Measurements from ENCODE around the gene FAM83C.
A peak's percentile ranks its signal among the peaks of the same experiment; 100 is the strongest.

The FAM83C gene

DNA sequence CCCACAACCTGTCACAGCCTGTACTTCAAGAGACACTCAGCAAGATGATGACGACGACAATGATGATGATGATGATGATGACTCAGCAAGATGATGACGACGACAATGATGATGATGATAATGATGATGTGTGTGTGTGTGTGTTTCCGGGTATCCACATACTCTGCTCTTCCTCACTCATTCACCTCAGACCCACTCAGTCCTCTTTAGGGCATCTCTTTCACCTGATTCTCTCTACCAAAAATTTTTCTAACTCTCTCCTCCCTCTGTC, 6.5 kb downstream of the FAM83C start:
- H3K4me1 ChIP-seq (ENCODE audit: insufficient read depth, insufficient read length): peaks cover 2% of the 10 kb centered on the region
- no peaks in the 10 kb centered on the region for H3K27me3 ChIP-seq (ENCODE audit: insufficient read depth, insufficient read length)
- no peaks in the 10 kb centered on the region for H3K9me3 ChIP-seq (ENCODE audit: insufficient read depth, low read length)
- no peak for DNase-seq (ENCODE audit: low read depth, low spot score)
- no peak for TF ChIP-seq SUZ12 (IDR thresholded peaks at IDR 0.05; ENCODE audit: extremely low read depth, insufficient read depth, insufficient read length)
- peaks cover 28% of the 10 kb centered on the region for H3K36me3 ChIP-seq (ENCODE audit: insufficient read depth, insufficient read length, low read length)
- H3K9ac ChIP-seq (ENCODE audit: insufficient read length, low read depth): peak overlapping the region; percentile 99
- H3K4me3 ChIP-seq (ENCODE audit: insufficient read length, low read depth): peak overlapping the region; percentile 95

- Histone ChIP-seq H3K36me3 (ENCODE audit: insufficient read depth, insufficient read length, low read length) (peaks cover 34% of the 10 kb centered on the region), H3K4me3 (ENCODE audit: insufficient read length, low read depth) (peak overlapping the region; percentile 95), H3K9me3 (ENCODE audit: insufficient read depth, low read length) (no peaks in the 10 kb centered on the region), H3K27me3 (ENCODE audit: insufficient read depth, insufficient read length) (no peaks in the 10 kb centered on the region), H3K4me1 (ENCODE audit: insufficient read depth, insufficient read length) (peaks cover 2% of the 10 kb centered on the region), H3K9ac (ENCODE audit: insufficient read length, low read depth) (peak overlapping the region; percentile 99)
- TF ChIP-seq SUZ12 (IDR thresholded peaks at IDR 0.05; ENCODE audit: extremely low read depth, insufficient read depth, insufficient read length): no peak
- no peak for TF ChIP-seq YY1 (IDR thresholded peaks at IDR 0.05; ENCODE audit: insufficient read depth, insufficient read length)
- no peak for TF ChIP-seq ZNF274 (IDR thresholded peaks at IDR 0.05; ENCODE audit: low read depth, low read length)
- DNase-seq (ENCODE audit: low read depth, low spot score): no peak
These were observed 7.0 kb downstream of the FAM83C start for GRCh38 chr20:35284992-35285805.

DNA sequence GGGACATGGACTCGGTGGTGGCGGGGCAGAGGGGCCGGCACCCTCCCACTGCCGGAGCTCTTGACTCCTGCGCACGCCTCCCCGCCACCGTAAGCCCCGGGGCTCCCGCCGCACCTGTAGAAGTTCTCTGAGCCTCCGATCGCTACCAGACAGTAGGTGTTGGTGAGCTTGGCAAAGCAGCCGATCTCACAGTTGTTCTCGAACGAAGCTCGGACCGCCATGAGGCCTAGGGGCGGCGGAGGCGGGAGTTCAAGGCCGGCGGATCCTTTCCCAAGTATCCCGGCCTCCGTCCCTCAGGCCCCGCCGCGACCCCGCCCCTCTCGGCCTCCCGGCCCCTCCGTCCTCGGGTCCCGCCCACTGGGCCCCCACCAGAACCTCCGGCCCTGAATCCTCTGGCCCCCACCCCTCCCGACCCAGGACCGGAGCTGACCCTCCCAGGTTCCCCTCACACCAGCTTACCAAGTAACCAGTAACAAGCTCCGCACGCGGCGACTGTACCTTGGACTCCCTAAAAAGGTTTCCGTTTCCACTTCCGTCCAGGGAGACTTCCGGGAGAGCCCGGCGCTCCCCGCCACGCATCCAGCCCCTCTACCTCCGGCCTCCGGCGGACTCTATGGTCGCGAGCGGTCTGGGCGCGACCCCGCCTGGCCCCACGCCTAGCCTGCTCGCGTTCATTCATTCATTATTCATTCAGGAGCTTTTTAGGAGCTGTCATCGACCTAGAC, 7.8 kb downstream of the FAM83C start, which contains the start of gene EIF6:
EIF6 (minus strand) TSS at position 506 of the 725 bp plus-strand sequence; CDS start at position 221, 285 bp downstream.
- Histone ChIP-seq H3K27me3 (ENCODE audit: insufficient read depth, insufficient read length) (no peaks in the 10 kb centered on the region), H3K4me3 (ENCODE audit: insufficient read length, low read depth) (peak within 1 kb of the TSS; percentile 95), H3K36me3 (ENCODE audit: insufficient read depth, insufficient read length, low read length) (peaks cover 42% of the 10 kb centered on the region), H3K9ac (ENCODE audit: insufficient read length, low read depth) (peak within 1 kb of the TSS; percentile 99), H3K9me3 (ENCODE audit: insufficient read depth, low read length) (no peaks in the 10 kb centered on the region), H3K4me1 (ENCODE audit: insufficient read depth, insufficient read length) (peaks cover 4% of the 10 kb centered on the region)
- no peak for TF ChIP-seq YY1 (IDR thresholded peaks at IDR 0.05; ENCODE audit: insufficient read depth, insufficient read length)
- no peak for TF ChIP-seq SUZ12 (IDR thresholded peaks at IDR 0.05; ENCODE audit: extremely low read depth, insufficient read depth, insufficient read length)
- no peak for TF ChIP-seq ZNF274 (IDR thresholded peaks at IDR 0.05; ENCODE audit: low read depth, low read length)
- DNase-seq (ENCODE audit: low read depth, low spot score): peak; percentile 88

- H3K36me3 ChIP-seq (ENCODE audit: insufficient read depth, insufficient read length, low read length): peaks cover 49% of the 10 kb centered on the region
- H3K9ac ChIP-seq (ENCODE audit: insufficient read length, low read depth): peak overlapping the region; percentile 99
- no peaks in the 10 kb centered on the region for H3K27me3 ChIP-seq (ENCODE audit: insufficient read depth, insufficient read length)
- no peaks in the 10 kb centered on the region for H3K9me3 ChIP-seq (ENCODE audit: insufficient read depth, low read length)
- no peak for DNase-seq (ENCODE audit: low read depth, low spot score)
- TF ChIP-seq SUZ12 (IDR thresholded peaks at IDR 0.05; ENCODE audit: extremely low read depth, insufficient read depth, insufficient read length): no peak
- no peak for TF ChIP-seq ZNF274 (IDR thresholded peaks at IDR 0.05; ENCODE audit: low read depth, low read length)
- no peak for TF ChIP-seq YY1 (IDR thresholded peaks at IDR 0.05; ENCODE audit: insufficient read depth, insufficient read length)
- peak overlapping the region; percentile 95 for H3K4me3 ChIP-seq (ENCODE audit: insufficient read length, low read depth)
- H3K4me1 ChIP-seq (ENCODE audit: insufficient read depth, insufficient read length): peaks cover 3% of the 10 kb centered on the region
These were observed 8.6 kb downstream of the FAM83C start for GRCh38 chr20:35283441-35284266.

GRCh38 chr20:35281506-35282101, 10.6 kb downstream of the FAM83C start:
- Histone ChIP-seq H3K9me3 (ENCODE audit: insufficient read depth, low read length) (no peaks in the 10 kb centered on the region), H3K36me3 (ENCODE audit: insufficient read depth, insufficient read length, low read length) (peaks cover 61% of the 10 kb centered on the region)
- TF ChIP-seq SUZ12 (IDR thresholded peaks at IDR 0.05; ENCODE audit: extremely low read depth, insufficient read depth, insufficient read length): no peak
- TF ChIP-seq YY1 (IDR thresholded peaks at IDR 0.05; ENCODE audit: insufficient read depth, insufficient read length): no peak
- no peak for TF ChIP-seq ZNF274 (IDR thresholded peaks at IDR 0.05; ENCODE audit: low read depth, low read length)

DNA sequence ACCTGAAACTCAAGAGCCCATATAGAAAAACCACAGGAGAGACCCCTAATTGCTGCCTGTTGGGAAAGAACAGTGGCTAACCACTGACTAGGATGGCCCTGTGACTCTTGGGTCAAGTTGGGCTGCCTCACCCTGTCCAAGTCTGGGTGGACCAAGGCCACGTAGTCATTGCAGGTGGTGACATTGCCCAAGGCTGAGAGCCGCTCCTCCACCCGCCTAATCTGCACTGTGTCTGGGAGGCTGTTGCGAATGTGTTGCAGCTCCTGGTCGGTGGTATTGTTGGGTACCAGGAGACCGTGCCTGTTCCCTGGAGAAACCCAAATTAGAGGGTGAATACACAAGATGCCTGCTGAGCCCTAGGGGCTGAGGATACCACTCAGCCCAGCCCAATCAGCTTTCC, 11.7 kb downstream of the FAM83C start:
- peaks cover 71% of the 10 kb centered on the region for H3K36me3 ChIP-seq (ENCODE audit: insufficient read depth, insufficient read length, low read length)
- DNase-seq (ENCODE audit: low read depth, low spot score): no peak
- H3K9me3 ChIP-seq (ENCODE audit: insufficient read depth, low read length): no peaks in the 10 kb centered on the region
- H3K4me1 ChIP-seq (ENCODE audit: insufficient read depth, insufficient read length): peaks cover 15% of the 10 kb centered on the region
- H3K27me3 ChIP-seq (ENCODE audit: insufficient read depth, insufficient read length): no peaks in the 10 kb centered on the region
- no peak overlapping the region for H3K4me3 ChIP-seq (ENCODE audit: insufficient read length, low read depth)
- TF ChIP-seq SUZ12 (IDR thresholded peaks at IDR 0.05; ENCODE audit: extremely low read depth, insufficient read depth, insufficient read length) (no peak), YY1 (IDR thresholded peaks at IDR 0.05; ENCODE audit: insufficient read depth, insufficient read length) (no peak), ZNF274 (IDR thresholded peaks at IDR 0.05; ENCODE audit: low read depth, low read length) (no peak)
- H3K9ac ChIP-seq (ENCODE audit: insufficient read length, low read depth): no peak overlapping the region

More at GRCh38 chr20:35281506-35282101, 10.6 kb downstream of the FAM83C start:
- no peaks in the 10 kb centered on the region for H3K27me3 ChIP-seq (ENCODE audit: insufficient read depth, insufficient read length)
- no peak for DNase-seq (ENCODE audit: low read depth, low spot score)
- H3K4me1 ChIP-seq (ENCODE audit: insufficient read depth, insufficient read length): peaks cover 6% of the 10 kb centered on the region
- no peak overlapping the region for H3K4me3 ChIP-seq (ENCODE audit: insufficient read length, low read depth)
- H3K9ac ChIP-seq (ENCODE audit: insufficient read length, low read depth): no peak overlapping the region

All from NT2/D1 (cell line).